DMS153 (cell line): Measurements from ENCODE around the gene CEACAM7.
"Not testable (repeated sequence)": the region's sequence is repeated elsewhere in the genome, so short reads cannot be mapped to it uniquely, and the experiment has no call there.

Source experiments
- DNase-seq: peaks from one replicate; lab custom pipeline; 2025; lab: John Stamatoyannopoulos, UW

Gene CEACAM7

DNA sequence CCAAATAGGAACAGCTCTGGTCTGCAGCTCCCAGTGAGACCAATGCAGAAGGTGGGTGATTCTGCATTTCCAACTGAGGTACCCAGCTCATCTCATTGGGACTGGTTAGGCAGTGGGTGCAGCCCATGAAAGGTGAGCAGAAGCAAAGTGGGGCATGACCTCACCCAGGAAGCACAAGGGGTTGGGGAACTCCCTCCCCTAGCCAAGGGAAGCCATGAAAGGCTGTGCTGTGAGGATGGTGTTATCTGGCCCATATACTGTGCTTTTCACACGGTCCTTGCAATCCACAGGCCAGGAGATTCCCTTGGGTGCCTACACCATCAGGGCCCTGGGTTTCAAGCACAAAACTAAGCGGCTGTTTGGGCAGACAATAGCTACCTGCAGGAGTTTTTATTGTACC, 31.3 kb downstream of the CEACAM7 start:
- DNase-seq, result not testable (repeated sequence)

- DNase-seq, result no peak
Observed at GRCh38 chr19:41652250-41652649, 35.8 kb downstream of the CEACAM7 start.

GRCh38 chr19:41649827-41650226, 38.2 kb downstream of the CEACAM7 start:
- no peak for DNase-seq

- DNase-seq, result no peak
Observed at GRCh38 chr19:41646589-41647204, 41.4 kb downstream of the CEACAM7 start.

- peak; percentile 32 for DNase-seq
Observed at GRCh38 chr19:41641879-41642485, 46.1 kb downstream of the CEACAM7 start.

DNA sequence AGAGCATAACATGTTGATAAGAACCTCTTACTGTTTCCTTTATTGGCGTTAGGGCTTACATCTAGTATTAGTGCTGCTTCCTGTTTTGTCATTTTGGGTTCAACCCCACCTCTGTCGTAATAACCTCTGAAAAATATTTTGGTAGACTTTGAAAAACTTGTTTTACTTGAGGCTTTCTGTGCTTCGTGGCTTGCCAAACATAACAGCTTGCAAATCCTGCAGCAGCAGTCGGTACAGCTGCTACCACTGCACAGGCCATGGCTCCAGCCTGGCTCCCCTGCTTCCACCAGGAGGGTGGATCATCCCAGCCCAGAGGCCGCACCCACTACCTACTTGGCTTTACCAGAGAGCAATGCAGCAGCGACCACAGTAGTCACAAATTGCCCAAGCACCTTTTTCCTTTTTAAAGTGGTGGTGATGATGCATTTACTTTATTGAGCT, 49.4 kb downstream of the CEACAM7 start:
- no peak for DNase-seq

DNA sequence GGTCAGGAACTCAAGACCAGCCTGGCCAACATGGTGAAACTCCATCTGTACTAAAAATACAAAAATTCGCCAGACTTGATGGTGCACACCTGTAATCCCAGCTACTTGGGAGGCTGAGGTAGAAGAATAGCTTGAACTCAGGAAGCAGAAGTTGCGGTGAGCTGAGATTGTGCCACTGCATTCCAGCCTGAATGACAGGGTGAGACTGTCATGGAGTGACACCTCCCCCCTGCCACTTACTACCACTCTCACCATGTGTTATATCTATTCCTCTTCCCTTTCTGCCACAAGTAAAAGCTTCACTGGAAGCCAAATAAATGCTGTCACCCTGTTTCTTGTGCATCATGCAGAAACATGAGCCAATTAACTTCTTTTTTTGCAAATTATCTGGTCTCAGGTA, 50.6 kb downstream of the CEACAM7 start:
- DNase-seq, result no peak

- no peak for DNase-seq
Observed at GRCh38 chr19:41627966-41628675, 59.9 kb downstream of the CEACAM7 start.

- DNase-seq, result no peak
Observed at GRCh38 chr19:41626877-41627276, 61.2 kb downstream of the CEACAM7 start, which contains the start of gene CEACAM4. CEACAM4 (minus strand) TSS chr19:41627074; CDS start chr19:41626963, 111 bp downstream.

- no peak for DNase-seq
Observed at GRCh38 chr19:41626278-41626677, 61.8 kb downstream of the CEACAM7 start.

GRCh38 chr19:41624937-41625336, 63.1 kb downstream of the CEACAM7 start:
- no peak for DNase-seq

- no peak for DNase-seq
Observed at GRCh38 chr19:41624515-41624914, 63.6 kb downstream of the CEACAM7 start.

DNA sequence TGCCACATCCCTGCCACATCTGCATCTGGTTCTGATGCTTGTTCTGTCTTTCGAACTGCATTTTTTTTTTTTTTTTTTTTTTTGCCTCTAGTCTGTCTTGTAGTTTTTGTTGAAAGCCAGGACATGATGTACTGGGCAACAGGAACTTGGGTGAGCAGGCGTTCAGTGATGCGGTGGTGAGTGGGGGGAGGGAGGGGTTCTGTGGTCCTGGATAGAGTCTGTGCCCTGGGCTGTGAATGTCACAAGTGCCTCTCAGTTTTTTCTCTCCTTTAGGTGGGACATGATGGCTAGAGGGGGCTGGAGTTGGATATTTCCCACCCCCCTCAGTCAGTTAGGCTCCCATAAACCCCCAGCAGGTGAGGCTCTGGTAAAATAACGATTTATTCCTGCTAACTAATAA, 64.7 kb downstream of the CEACAM7 start:
- no peak for DNase-seq
